ENCODE data around the gene EML5. TPM values are rescaled to one million over a fixed set of nuclear protein-coding genes. Genes with fewer than 3 reads are reported as not detected.

The EML5 gene
- total and polyA plus RNA-seq, 8 donors = 0.65 to 2.0 (median 1.3) TPM

- no peak for TF ChIP-seq CTCF (IDR thresholded peaks at IDR 0.05)
- H3K4me3 ChIP-seq = no peak overlapping the region
- H3K9me3 ChIP-seq = no peaks in the 10 kb centered on the region
- H3K36me3 ChIP-seq = peaks cover 0 to 44% (median 17%) of the 10 kb centered on the region in 3 donors
- intact Hi-C loops (cut with DNase I) = no loop called here
- DNase-seq (no peak), ATAC-seq (no peak), FAIRE-seq (no peak)
- no peaks in the 10 kb centered on the region for H3K4me1 ChIP-seq
- H3K27ac ChIP-seq = no peak overlapping the region
- no peaks in the 10 kb centered on the region for H3K27me3 ChIP-seq
Measured at GRCh38 chr14:88604212-88604611, 188.5 kb downstream of the EML5 start.

GRCh38 chr14:88599761-88600439, 192.9 kb downstream of the EML5 start:
- intact Hi-C loops (cut with DNase I) = no loop called here
- DNase-seq = no peak
- no peaks in the 10 kb centered on the region for H3K27me3 ChIP-seq
- H3K36me3 ChIP-seq = peaks cover 0 to 58% (median 20%) of the 10 kb centered on the region in 3 donors
- H3K4me1 ChIP-seq = no peaks in the 10 kb centered on the region
- no peaks in the 10 kb centered on the region for H3K9me3 ChIP-seq
- WGBS, 2 donors = 91 to 92% methylated on average over 10 of the region's 10 CpGs
- no peak overlapping the region for H3K4me3 ChIP-seq
- H3K27ac ChIP-seq = no peak overlapping the region
- no peak for TF ChIP-seq CTCF (IDR thresholded peaks at IDR 0.05)
- no peak for FAIRE-seq
- no peak for ATAC-seq

GRCh38 chr14:88599326-88599725, 193.4 kb downstream of the EML5 start:
- no peak for FAIRE-seq
- no peak for DNase-seq
- Histone ChIP-seq H3K4me3 (no peak overlapping the region), H3K27me3 (no peaks in the 10 kb centered on the region), H3K4me1 (no peaks in the 10 kb centered on the region), H3K36me3 (peaks cover 0 to 58% (median 20%) of the 10 kb centered on the region in 3 donors), H3K9me3 (no peaks in the 10 kb centered on the region), H3K27ac (no peak overlapping the region)
- ATAC-seq = no peak
- intact Hi-C loops (cut with DNase I) = no loop called here
- TF ChIP-seq CTCF (IDR thresholded peaks at IDR 0.05) = no peak
- 96 to 97% methylated on average over 8 of the region's 8 CpGs for WGBS, 2 donors

- no peak overlapping the region for H3K4me3 ChIP-seq
- DNase-seq (no peak), ATAC-seq (no peak), FAIRE-seq (no peak)
- no peak overlapping the region for H3K27ac ChIP-seq
- peaks cover 0 to 51% (median 20%) of the 10 kb centered on the region in 3 donors for H3K36me3 ChIP-seq
- WGBS, 2 donors = 82 to 86% methylated on average over 2 of the region's 2 CpGs
- no peaks in the 10 kb centered on the region for H3K4me1 ChIP-seq
- H3K9me3 ChIP-seq = no peaks in the 10 kb centered on the region
- TF ChIP-seq CTCF (IDR thresholded peaks at IDR 0.05) = no peak
- intact Hi-C loops (cut with DNase I) = no loop called here
- H3K27me3 ChIP-seq = no peaks in the 10 kb centered on the region
Measured at GRCh38 chr14:88598097-88598675, 194.6 kb downstream of the EML5 start.

- Histone ChIP-seq H3K4me3 (no peak overlapping the region), H3K27ac (no peak overlapping the region), H3K36me3 (peaks cover 0 to 45% (median 19%) of the 10 kb centered on the region in 3 donors), H3K27me3 (no peaks in the 10 kb centered on the region), H3K9me3 (no peaks in the 10 kb centered on the region), H3K4me1 (no peaks in the 10 kb centered on the region)
- ATAC-seq (no peak), FAIRE-seq (no peak), DNase-seq (no peak)
- intact Hi-C loops (cut with DNase I) = no loop called here
- 94 to 96% methylated on average over 4 of the region's 4 CpGs for WGBS, 2 donors
- no peak for TF ChIP-seq CTCF (IDR thresholded peaks at IDR 0.05)
Measured at GRCh38 chr14:88597601-88598000, 195.2 kb downstream of the EML5 start.

All from pancreas (tissue), 10 donors.